SK-N-SH treated with all-trans-retinoic acid at 6 μM for 48 hours (cell line): Measurements from ENCODE around the gene BBS9.

Source experiments
- ARNTL ChIP-seq: fragments of 450-650 bp; formaldehyde crosslinking; IDR thresholded peaks from 2 replicates; pipeline ENCODE4 v1.5.0; 2020; ENCODE audit warnings: low read depth, mild to moderate bottlenecking, moderate library complexity, borderline replicate concordance
- ZC3H10 ChIP-seq: fragments of 250-450 bp; sonication (Bioruptor Pico); IDR thresholded peaks from 2 replicates; pipeline ENCODE4 v1.5.1; 2021; ENCODE audit warnings: mild to moderate bottlenecking, moderate library complexity
- ZFP3 ChIP-seq: fragments of 250-450 bp; sonication (Bioruptor Pico); IDR thresholded peaks from 2 replicates; pipeline ENCODE4 v1.5.0; 2020; ENCODE audit warnings: mild to moderate bottlenecking, moderate library complexity
- TF ChIP-seq, protein P1 (sequence below): fragments of 250-450 bp; sonication (Bioruptor Pico); IDR thresholded peaks from 2 replicates; pipeline ENCODE4 v1.8.0; 2020; ENCODE audit warnings: mild to moderate bottlenecking, moderate library complexity, borderline replicate concordance

GRCh38 chr7:33578166-33578565 lies 448.8 kb downstream of the BBS9 start:
- TF ChIP-seq ARNTL (no peak), ZFP3 (CRISPR knock-in tag) (no peak), ZC3H10 (CRISPR knock-in tag) (no peak)
- TF ChIP-seq, protein P1, sequence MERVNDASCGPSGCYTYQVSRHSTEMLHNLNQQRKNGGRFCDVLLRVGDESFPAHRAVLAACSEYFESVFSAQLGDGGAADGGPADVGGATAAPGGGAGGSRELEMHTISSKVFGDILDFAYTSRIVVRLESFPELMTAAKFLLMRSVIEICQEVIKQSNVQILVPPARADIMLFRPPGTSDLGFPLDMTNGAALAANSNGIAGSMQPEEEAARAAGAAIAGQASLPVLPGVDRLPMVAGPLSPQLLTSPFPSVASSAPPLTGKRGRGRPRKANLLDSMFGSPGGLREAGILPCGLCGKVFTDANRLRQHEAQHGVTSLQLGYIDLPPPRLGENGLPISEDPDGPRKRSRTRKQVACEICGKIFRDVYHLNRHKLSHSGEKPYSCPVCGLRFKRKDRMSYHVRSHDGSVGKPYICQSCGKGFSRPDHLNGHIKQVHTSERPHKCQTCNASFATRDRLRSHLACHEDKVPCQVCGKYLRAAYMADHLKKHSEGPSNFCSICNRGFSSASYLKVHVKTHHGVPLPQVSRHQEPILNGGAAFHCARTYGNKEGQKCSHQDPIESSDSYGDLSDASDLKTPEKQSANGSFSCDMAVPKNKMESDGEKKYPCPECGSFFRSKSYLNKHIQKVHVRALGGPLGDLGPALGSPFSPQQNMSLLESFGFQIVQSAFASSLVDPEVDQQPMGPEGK (CRISPR knock-in tag), result no peak
